ENCODE data around the gene DPP8.

- TF ChIP-seq EZH2 (IDR thresholded peaks at IDR 0.05; ENCODE audit: borderline replicate concordance, insufficient read depth, low read depth, low read length, poor library complexity, severe bottlenecking) (no peak), CTCF (IDR thresholded peaks at IDR 0.05) (no peak)
Measured at GRCh38 chr15:65450556-65450955, 66.9 kb downstream of the DPP8 start.

All from B cell (primary cell).